ENCODE results near the gene SLC35B1.

Gene SLC35B1

GRCh38 chr17:49707608-49708514 is at the start of gene SLC35B1:
TSS of gene SLC35B1 (minus strand) at chr17:49707964. CDS start at chr17:49707833, 131 bp downstream.
- DNase-seq = peak; percentile 99

GRCh38 chr17:49757151-49757777 is 49.5 kb upstream of the SLC35B1 start:
- no peak for DNase-seq

GRCh38 chr17:49756323-49757150 is 48.8 kb upstream of the SLC35B1 start:
- no peak for DNase-seq

GRCh38 chr17:49755663-49756283 is 48.0 kb upstream of the SLC35B1 start:
- DNase-seq = no peak

GRCh38 chr17:49753959-49754391 is 46.2 kb upstream of the SLC35B1 start:
- no peak for DNase-seq

- no peak for DNase-seq
Measured at GRCh38 chr17:49752508-49752907, 44.7 kb upstream of the SLC35B1 start.

GRCh38 chr17:49749730-49750129 is 42.0 kb upstream of the SLC35B1 start:
- DNase-seq = no peak

- no peak for DNase-seq
Measured at GRCh38 chr17:49748791-49749190, 41.0 kb upstream of the SLC35B1 start.

GRCh38 chr17:49748223-49748622 is 40.5 kb upstream of the SLC35B1 start:
- DNase-seq = no peak

- DNase-seq = no peak
Measured at GRCh38 chr17:49747632-49748031, 39.9 kb upstream of the SLC35B1 start.

- no peak for DNase-seq
Measured at GRCh38 chr17:49746791-49747490, 39.2 kb upstream of the SLC35B1 start.

GRCh38 chr17:49745175-49746139 is 37.7 kb upstream of the SLC35B1 start:
- DNase-seq = no peak

GRCh38 chr17:49742166-49742638 is 34.4 kb upstream of the SLC35B1 start:
- DNase-seq = no peak

GRCh38 chr17:49741692-49742076 is 33.9 kb upstream of the SLC35B1 start:
- no peak for DNase-seq

GRCh38 chr17:49741009-49741691 is 33.4 kb upstream of the SLC35B1 start:
- DNase-seq = no peak

GRCh38 chr17:49739641-49740271 is 32.0 kb upstream of the SLC35B1 start:
- DNase-seq = peak; percentile 18

- no peak for DNase-seq
Measured at GRCh38 chr17:49738456-49739163, 30.8 kb upstream of the SLC35B1 start.

- DNase-seq = no peak
Measured at GRCh38 chr17:49734515-49735490, 27.0 kb upstream of the SLC35B1 start.

Data from NCI-H1694 (cell line).